CD4-positive, alpha-beta T cell (primary cell): ENCODE measurements around the gene SLC27A1. TPM values are rescaled to one million over a fixed set of nuclear protein-coding genes. Genes with fewer than 3 reads are reported as not detected.

Source experiments
- ATAC-seq: fragments of 200-7000 bp; cut with Tn5 transposase; one replicate; pipeline ENCODE4 v1.10.0; 2022; ENCODE audit warnings: mild to moderate bottlenecking; ENCODE audit not compliant: poor library complexity
- CTCF ChIA-PET: fragments of 350-600 bp; sonication (Branson Sonifier 250); formaldehyde crosslinking; loops from one replicate; lab custom pipeline; 2021; ENCODE audit warnings: antibody characterized with exemption, inconsistent platforms; lab: Charles Lee
- POLR2A ChIA-PET: fragments of 350-600 bp; sonication (Branson Sonifier 250); formaldehyde crosslinking; loops from one replicate; lab custom pipeline; 2021; ENCODE audit warnings: antibody characterized with exemption, inconsistent platforms; lab: Charles Lee
- DNase-seq, 14 experiments: peaks; one replicate each; pipeline ENCODE4 v3.0.0-alpha.2; 2013 to 2020; ENCODE audit warnings: mixed read lengths in 2 of 14
- H3K27ac ChIP-seq, 2 donors: one replicate each; pipeline versions ENCODE4 v1.5.1 to v1.7.0; 2013; ENCODE audit warnings: low read length in 2 of 2, low read depth in 1 of 2, mild to moderate bottlenecking in 1 of 2
- H3K27me3 ChIP-seq, 2 experiments: 1 replicate in 1 of 2; 2 replicates in 1 of 2; pipeline versions ENCODE4 v1.6.1 to v1.7.0; 2013; ENCODE audit warnings: low read length in 2 of 2, control low read depth in 1 of 2, mild to moderate bottlenecking in 1 of 2, moderate library complexity in 1 of 2; ENCODE audit not compliant: insufficient read depth in 2 of 2, control insufficient read depth in 1 of 2
- H3K36me3 ChIP-seq: one replicate; pipeline ENCODE4 v1.6.1; 2013; ENCODE audit warnings: low read length, control low read depth; ENCODE audit not compliant: insufficient read depth
- H3K4me1 ChIP-seq: one replicate; pipeline ENCODE4 v1.6.1; 2013; ENCODE audit warnings: low read length, control low read depth; ENCODE audit not compliant: insufficient read depth
- H3K4me3 ChIP-seq: one replicate; pipeline ENCODE4 v1.5.1; 2013; ENCODE audit warnings: mild to moderate bottlenecking, low read length, moderate library complexity
- H3K9me3 ChIP-seq, 2 experiments: 1 replicate in 1 of 2; 2 replicates in 1 of 2; pipeline versions ENCODE4 v1.6.1 to v1.7.0; 2013; ENCODE audit warnings: low read length in 2 of 2, mild to moderate bottlenecking in 2 of 2, control low read depth in 1 of 2, moderate library complexity in 1 of 2; ENCODE audit not compliant: control insufficient read depth in 1 of 2, insufficient read depth in 1 of 2
- H3K27ac Mint-ChIP-seq: one replicate; pipeline ENCODE4 v1.8.0; 2020; ENCODE audit warnings: mixed read lengths
- H3K27me3 Mint-ChIP-seq: one replicate; pipeline ENCODE4 v1.8.0; 2021; ENCODE audit warnings: mixed read lengths
- H3K36me3 Mint-ChIP-seq: one replicate; pipeline ENCODE4 v1.8.0; 2021; ENCODE audit warnings: low read depth, mixed read lengths
- H3K4me1 Mint-ChIP-seq: one replicate; pipeline ENCODE4 v1.8.0; 2021; ENCODE audit warnings: low read depth, mixed read lengths
- H3K4me3 Mint-ChIP-seq: one replicate; pipeline ENCODE4 v1.8.0; 2020; ENCODE audit warnings: mild to moderate bottlenecking, mixed read lengths
- H3K9me3 Mint-ChIP-seq: one replicate; pipeline ENCODE4 v1.8.0; 2020; ENCODE audit warnings: mixed read lengths
- CTCF ChIP-seq: fragments of 200-600 bp; IDR thresholded peaks from one replicate; pipeline ENCODE4 v1.8.0; 2022; ENCODE audit warnings: antibody characterized with exemption, mild to moderate bottlenecking
- intact Hi-C, 2 experiments: fragments of 100-400 bp; cut with DNase I in 1 of 2; cut with micrococcal nuclease in 1 of 2; formaldehyde crosslinking; loops; one replicate each; pipeline versions ENCODE4 v1.15.1 to v1.9.0; 2023 to 2025; cut with DNase I, micrococcal nuclease
- total RNA-seq, 174 experiments: library from RNA in 2 of 174; stranded (reverse) in 2 of 174; gene quantifications; one replicate each; pipeline ENCODE4 v1.2.3 and lab custom pipeline; 2021 to 2026

Gene SLC27A1
- total RNA-seq, 2 experiments from 2014 or later: 3.0 TPM

- Histone ChIP-seq H3K36me3 (no peaks in the 10 kb centered on the region), H3K9me3 (no peaks in the 10 kb centered on the region), H3K27me3 (no peaks in the 10 kb centered on the region), H3K4me1 (peaks cover 16% of the 10 kb centered on the region), H3K4me3 (no peak overlapping the region), H3K27ac (no peak overlapping the region)
- ChIA-PET CTCF (no interaction called here), POLR2A (no interaction called here)
- Mint-ChIP-seq H3K27ac (no peak overlapping the region), H3K27me3 (no peaks in the 10 kb centered on the region), H3K4me3 (no peak overlapping the region), H3K4me1 (peaks cover 7% of the 10 kb centered on the region), H3K36me3 (no peaks in the 10 kb centered on the region), H3K9me3 (no peaks in the 10 kb centered on the region)
- intact Hi-C loops: no loop called here
- no peak for DNase-seq
- no peak for ATAC-seq
- no peak for TF ChIP-seq CTCF
Measured at GRCh38 chr19:17475541-17476115, 5.3 kb downstream of the SLC27A1 start.

GRCh38 chr19:17479325-17479791, 9.0 kb downstream of the SLC27A1 start:
- no peak overlapping the region for H3K27ac Mint-ChIP-seq
- H3K36me3 Mint-ChIP-seq: no peaks in the 10 kb centered on the region
- DNase-seq: no peak
- no peaks in the 10 kb centered on the region for H3K4me1 Mint-ChIP-seq
- H3K9me3 ChIP-seq: no peaks in the 10 kb centered on the region
- no peak for TF ChIP-seq CTCF
- H3K27me3 ChIP-seq: no peaks in the 10 kb centered on the region
- H3K9me3 Mint-ChIP-seq: no peaks in the 10 kb centered on the region
- no peak overlapping the region for H3K4me3 ChIP-seq
- no peak overlapping the region for H3K27ac ChIP-seq
- no peaks in the 10 kb centered on the region for H3K4me1 ChIP-seq
- no peaks in the 10 kb centered on the region for H3K27me3 Mint-ChIP-seq
- ChIA-PET POLR2A (no interaction called here), CTCF (interaction anchor here (2.0 kb wide), 1 partner anchor 17 kb away, joined by 8 read pairs; no protein-coding TSS in a partner anchor)
- H3K36me3 ChIP-seq: no peaks in the 10 kb centered on the region
- intact Hi-C loops: no loop called here
- ATAC-seq: no peak
- no peak overlapping the region for H3K4me3 Mint-ChIP-seq

- Mint-ChIP-seq H3K27me3 (no peaks in the 10 kb centered on the region), H3K9me3 (no peaks in the 10 kb centered on the region), H3K27ac (no peak overlapping the region), H3K4me3 (no peak overlapping the region), H3K4me1 (no peaks in the 10 kb centered on the region), H3K36me3 (no peaks in the 10 kb centered on the region)
- intact Hi-C loops: no loop called here
- Histone ChIP-seq H3K27me3 (no peaks in the 10 kb centered on the region), H3K9me3 (no peaks in the 10 kb centered on the region), H3K4me1 (no peaks in the 10 kb centered on the region), H3K4me3 (no peak overlapping the region), H3K36me3 (no peaks in the 10 kb centered on the region), H3K27ac (no peak overlapping the region)
- ChIA-PET POLR2A (no interaction called here), CTCF (interaction anchor here (1.2 kb wide), 1 partner anchor 14 kb away, joined by 3 read pairs; no protein-coding TSS in a partner anchor)
- DNase-seq (no peak), ATAC-seq (no peak)
- no peak for TF ChIP-seq CTCF
Measured at GRCh38 chr19:17481986-17482385, 11.7 kb downstream of the SLC27A1 start.
